Middle frontal gyrus (tissue), 1 donor: Measurements from ENCODE around the gene FABP1.

Experiments
- DNase-seq: peaks from one replicate; pipeline ENCODE4 v3.0.0-alpha.2; 2015; ENCODE audit warnings: low spot score; ENCODE audit errors: extremely low spot score

FABP1 gene

GRCh38 chr2:88137833-88138232, 10.0 kb upstream of the FABP1 start:
- no peak for DNase-seq

GRCh38 chr2:88136817-88137216, 9.0 kb upstream of the FABP1 start:
- peak; percentile 8 for DNase-seq

- DNase-seq: no peak
Measured at GRCh38 chr2:88133875-88134274, 6.0 kb upstream of the FABP1 start.

GRCh38 chr2:88131999-88132368, 4.1 kb upstream of the FABP1 start:
- no peak for DNase-seq

- no peak for DNase-seq
Measured at GRCh38 chr2:88131201-88131998, 3.5 kb upstream of the FABP1 start.

- DNase-seq: no peak
Measured at GRCh38 chr2:88129313-88129959, 1.6 kb upstream of the FABP1 start.

GRCh38 chr2:88128654-88129312, 921 bp upstream of the FABP1 start:
- no peak for DNase-seq

GRCh38 chr2:88127638-88127887, 299 bp downstream of the FABP1 start:
- no peak for DNase-seq

GRCh38 chr2:88126772-88127637, 857 bp downstream of the FABP1 start:
- DNase-seq: no peak

GRCh38 chr2:88125924-88126771, 1.7 kb downstream of the FABP1 start:
- DNase-seq: no peak

GRCh38 chr2:88125344-88125923, 2.4 kb downstream of the FABP1 start:
- DNase-seq: no peak

- no peak for DNase-seq
Measured at GRCh38 chr2:88123975-88124917, 3.6 kb downstream of the FABP1 start.

- DNase-seq: no peak
Measured at GRCh38 chr2:88123164-88123974, 4.5 kb downstream of the FABP1 start.

- DNase-seq: no peak
Measured at GRCh38 chr2:88122141-88122884, 5.5 kb downstream of the FABP1 start.

GRCh38 chr2:88121678-88122077, 6.2 kb downstream of the FABP1 start:
- no peak for DNase-seq

GRCh38 chr2:88117973-88118372, 9.9 kb downstream of the FABP1 start:
- DNase-seq: no peak

GRCh38 chr2:88116669-88117432, 11.0 kb downstream of the FABP1 start:
- no peak for DNase-seq
